Measurements from ENCODE around the gene AAMP.

The AAMP gene

GRCh38 chr2:218265626-218266025 lies 4.3 kb downstream of the AAMP start:
- Histone ChIP-seq H3K4me3 (ENCODE audit: low read depth, low read length, poor library complexity, severe bottlenecking) (no peak overlapping the region), H3K9me2 (ENCODE audit: low read depth, low read length) (no peaks in the 10 kb centered on the region), H3F3A (ENCODE audit: insufficient read depth, low read length) (no peaks in the 10 kb centered on the region), H3K9ac (ENCODE audit: low read length) (no peak overlapping the region), H4K20me1 (ENCODE audit: insufficient read depth, low read length) (no peaks in the 10 kb centered on the region), H3K27me3 (ENCODE audit: insufficient read depth, low read length) (no peaks in the 10 kb centered on the region), H3K36me3 (ENCODE audit: insufficient read depth, low read length) (peaks cover 35% of the 10 kb centered on the region), H3K27ac (ENCODE audit: low read depth, low read length, poor library complexity, severe bottlenecking) (no peak overlapping the region), H3K9me3 (ENCODE audit: low read length) (no peaks in the 10 kb centered on the region), H3K79me2 (ENCODE audit: insufficient read depth, low read length) (no peaks in the 10 kb centered on the region), H3K4me1 (ENCODE audit: insufficient read depth, low read length, severe bottlenecking) (peaks cover 7% of the 10 kb centered on the region), H3K4me2 (ENCODE audit: low read length) (no peak overlapping the region), H2AFZ (ENCODE audit: low read length) (no peak overlapping the region)
- TF ChIP-seq CTCF (IDR thresholded peaks at IDR 0.05; ENCODE audit: low read length) = no peak
- no peak for TF ChIP-seq EZH2 (IDR thresholded peaks at IDR 0.05; ENCODE audit: borderline replicate concordance, low read length)

- Histone ChIP-seq H3K4me1 (ENCODE audit: insufficient read depth, low read length, severe bottlenecking) (peaks cover 7% of the 10 kb centered on the region), H3K4me2 (ENCODE audit: low read length) (no peak overlapping the region), H3K36me3 (ENCODE audit: insufficient read depth, low read length) (peaks cover 35% of the 10 kb centered on the region)
Observed at GRCh38 chr2:218264773-218265561, 5.0 kb downstream of the AAMP start.

GRCh38 chr2:218263817-218264641 lies 5.9 kb downstream of the AAMP start:
- Histone ChIP-seq H3K79me2 (ENCODE audit: insufficient read depth, low read length) (no peaks in the 10 kb centered on the region), H2AFZ (ENCODE audit: low read length) (no peak overlapping the region), H3K4me2 (ENCODE audit: low read length) (no peak overlapping the region), H3K27ac (ENCODE audit: low read depth, low read length, poor library complexity, severe bottlenecking) (no peak overlapping the region), H3K9me2 (ENCODE audit: low read depth, low read length) (no peaks in the 10 kb centered on the region), H3K4me1 (ENCODE audit: insufficient read depth, low read length, severe bottlenecking) (peaks cover 3% of the 10 kb centered on the region), H3K27me3 (ENCODE audit: insufficient read depth, low read length) (no peaks in the 10 kb centered on the region), H3K4me3 (ENCODE audit: low read depth, low read length, poor library complexity, severe bottlenecking) (no peak overlapping the region), H3K9ac (ENCODE audit: low read length) (no peak overlapping the region), H3K9me3 (ENCODE audit: low read length) (no peaks in the 10 kb centered on the region), H4K20me1 (ENCODE audit: insufficient read depth, low read length) (no peaks in the 10 kb centered on the region), H3K36me3 (ENCODE audit: insufficient read depth, low read length) (peaks cover 35% of the 10 kb centered on the region), H3F3A (ENCODE audit: insufficient read depth, low read length) (no peaks in the 10 kb centered on the region)
- no peak for TF ChIP-seq CTCF (IDR thresholded peaks at IDR 0.05; ENCODE audit: low read length)
- no peak for TF ChIP-seq EZH2 (IDR thresholded peaks at IDR 0.05; ENCODE audit: borderline replicate concordance, low read length)

More at GRCh38 chr2:218264773-218265561, 5.0 kb downstream of the AAMP start:
- Histone ChIP-seq H3K4me3 (ENCODE audit: low read depth, low read length, poor library complexity, severe bottlenecking) (no peak overlapping the region), H3K27me3 (ENCODE audit: insufficient read depth, low read length) (no peaks in the 10 kb centered on the region), H3K9ac (ENCODE audit: low read length) (no peak overlapping the region), H2AFZ (ENCODE audit: low read length) (no peak overlapping the region), H3F3A (ENCODE audit: insufficient read depth, low read length) (no peaks in the 10 kb centered on the region), H3K27ac (ENCODE audit: low read depth, low read length, poor library complexity, severe bottlenecking) (no peak overlapping the region), H3K9me3 (ENCODE audit: low read length) (no peaks in the 10 kb centered on the region), H3K9me2 (ENCODE audit: low read depth, low read length) (no peaks in the 10 kb centered on the region), H3K79me2 (ENCODE audit: insufficient read depth, low read length) (no peaks in the 10 kb centered on the region), H4K20me1 (ENCODE audit: insufficient read depth, low read length) (no peaks in the 10 kb centered on the region)
- TF ChIP-seq EZH2 (IDR thresholded peaks at IDR 0.05; ENCODE audit: borderline replicate concordance, low read length) (no peak), CTCF (IDR thresholded peaks at IDR 0.05; ENCODE audit: low read length) (no peak)
